AG10803 (cell line): ENCODE results near the gene ELOA.

Experiments
- DNase-seq: peaks from one replicate; pipeline ENCODE4 v3.0.0; 2010; ENCODE audit warnings: low read depth
- H3K4me3 ChIP-seq: 2 replicates; pipeline ENCODE4 v1.5.1; 2011; ENCODE audit warnings: mild to moderate bottlenecking, low read length, control low read depth
- CTCF ChIP-seq: conservative IDR thresholded peaks from 2 replicates; pipeline ENCODE4 v1.5.1; 2011; ENCODE audit warnings: mild to moderate bottlenecking, low read length, control low read depth, inconsistent platforms

ELOA gene

GRCh38 chr1:23803674-23804073, 60.4 kb downstream of the ELOA start:
- no peak overlapping the region for H3K4me3 ChIP-seq
- TF ChIP-seq CTCF = no peak
- no peak for DNase-seq

- no peak for DNase-seq
- no peak; the same call in 1 of the 2 replicates for TF ChIP-seq CTCF
- H3K4me3 ChIP-seq = no peak overlapping the region
These were observed 61.0 kb downstream of the ELOA start for GRCh38 chr1:23804183-23804835.

- no peak for DNase-seq
These were observed 61.8 kb downstream of the ELOA start for GRCh38 chr1:23805025-23805424.

GRCh38 chr1:23806280-23806679, 63.0 kb downstream of the ELOA start:
- no peak for TF ChIP-seq CTCF
- H3K4me3 ChIP-seq = no peak overlapping the region
- DNase-seq = no peak

More at GRCh38 chr1:23805025-23805424, 61.8 kb downstream of the ELOA start:
- H3K4me3 ChIP-seq = no peak overlapping the region
- TF ChIP-seq CTCF = no peak

GRCh38 chr1:23807453-23807852, 64.2 kb downstream of the ELOA start:
- DNase-seq = no peak
- no peak overlapping the region for H3K4me3 ChIP-seq
- TF ChIP-seq CTCF = no peak

- peak; percentile 63 for DNase-seq
- no peak overlapping the region for H3K4me3 ChIP-seq
These were observed 66.5 kb downstream of the ELOA start for GRCh38 chr1:23809751-23810171.

More at GRCh38 chr1:23809751-23810171, 66.5 kb downstream of the ELOA start:
- TF ChIP-seq CTCF = peak; percentile 74
